ENCODE results near the gene NSUN5. TPM values are rescaled to one million over a fixed set of nuclear protein-coding genes. Genes with fewer than 3 reads are reported as not detected.

The NSUN5 gene
- total RNA-seq = 15.7 TPM

GRCh38 chr7:73308665-73309214 lies at the start of gene NSUN5:
TSS of gene NSUN5 (minus strand) at chr7:73308826. CDS start at chr7:73308790, 36 bp downstream.

GRCh38 chr7:73327922-73328321 lies 19.3 kb upstream of the NSUN5 start, which contains the start of the genes FKBP6 and TRIM50:
TSS of gene FKBP6 (plus strand) at chr7:73328161. CDS start at chr7:73328429, 268 bp downstream.
TSS of gene TRIM50 (minus strand) at chr7:73328082. CDS start at chr7:73324787, 3,295 bp downstream.

Small RNAs within 50 kb of the gene (small RNA-seq; reads per million reads assigned to genes)
- not detected for gene RNU6-1080P (ENCODE audit: low replicate concordance)

Other genes starting within 250 kb of the NSUN5 start
- not detected for gene SPDYE9, start 222.8 kb downstream of the NSUN5 start, total RNA-seq
- gene TRIM50, start 19.3 kb upstream of the NSUN5 start, total RNA-seq = not detected
- not detected for gene FKBP6, start 19.3 kb upstream of the NSUN5 start, total RNA-seq
- gene FZD9, start 125.0 kb upstream of the NSUN5 start, total RNA-seq = 2.2 TPM
- 68.5 TPM for gene BAZ1B, start 213.5 kb upstream of the NSUN5 start, total RNA-seq
- gene BCL7B, start 248.9 kb upstream of the NSUN5 start, total RNA-seq = 10.0 TPM

Measured in parietal lobe (tissue), 2 donors.